ENCODE data around the gene HIKESHI.

DNA sequence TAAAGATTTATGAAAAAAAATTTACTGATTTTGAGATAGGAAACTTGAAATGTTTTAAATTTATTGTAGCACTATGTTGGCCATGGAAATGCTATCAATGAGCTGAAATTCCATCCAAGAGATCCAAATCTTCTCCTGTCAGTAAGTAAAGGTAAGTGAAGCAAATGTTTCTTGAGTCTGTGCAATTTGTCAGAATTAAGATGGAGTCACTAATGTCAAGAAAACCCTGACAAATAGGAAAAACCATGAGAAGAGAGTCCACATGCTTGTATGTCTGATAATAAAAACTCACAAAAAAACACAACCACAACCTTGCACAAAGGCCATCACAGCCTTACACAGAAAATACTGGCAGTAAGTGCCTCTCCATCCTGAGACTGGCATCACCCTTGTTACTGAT is 44.6 kb upstream of the HIKESHI start:
- TF ChIP-seq, protein P1, sequence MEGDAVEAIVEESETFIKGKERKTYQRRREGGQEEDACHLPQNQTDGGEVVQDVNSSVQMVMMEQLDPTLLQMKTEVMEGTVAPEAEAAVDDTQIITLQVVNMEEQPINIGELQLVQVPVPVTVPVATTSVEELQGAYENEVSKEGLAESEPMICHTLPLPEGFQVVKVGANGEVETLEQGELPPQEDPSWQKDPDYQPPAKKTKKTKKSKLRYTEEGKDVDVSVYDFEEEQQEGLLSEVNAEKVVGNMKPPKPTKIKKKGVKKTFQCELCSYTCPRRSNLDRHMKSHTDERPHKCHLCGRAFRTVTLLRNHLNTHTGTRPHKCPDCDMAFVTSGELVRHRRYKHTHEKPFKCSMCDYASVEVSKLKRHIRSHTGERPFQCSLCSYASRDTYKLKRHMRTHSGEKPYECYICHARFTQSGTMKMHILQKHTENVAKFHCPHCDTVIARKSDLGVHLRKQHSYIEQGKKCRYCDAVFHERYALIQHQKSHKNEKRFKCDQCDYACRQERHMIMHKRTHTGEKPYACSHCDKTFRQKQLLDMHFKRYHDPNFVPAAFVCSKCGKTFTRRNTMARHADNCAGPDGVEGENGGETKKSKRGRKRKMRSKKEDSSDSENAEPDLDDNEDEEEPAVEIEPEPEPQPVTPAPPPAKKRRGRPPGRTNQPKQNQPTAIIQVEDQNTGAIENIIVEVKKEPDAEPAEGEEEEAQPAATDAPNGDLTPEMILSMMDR (IDR thresholded peaks at IDR 0.05 in 8 of 11, conservative IDR thresholded peaks at IDR 0.05 in 3 of 11): no peak
- TF ChIP-seq POLR2AphosphoS5 (IDR thresholded peaks at IDR 0.05) (no peak), POLR2A (IDR thresholded peaks at IDR 0.05) (no peak)
